GM19467 (cell line): ENCODE measurements around the gene ITGB2.

Experiments
- ATAC-seq: cut with Tn5 transposase; IDR thresholded peaks from one replicate; pipeline ENCODE4 v1.9.1; 2021; ENCODE audit warnings: mild to moderate bottlenecking, moderate library complexity; ENCODE audit not compliant: unreplicated experiment

The ITGB2 gene

DNA sequence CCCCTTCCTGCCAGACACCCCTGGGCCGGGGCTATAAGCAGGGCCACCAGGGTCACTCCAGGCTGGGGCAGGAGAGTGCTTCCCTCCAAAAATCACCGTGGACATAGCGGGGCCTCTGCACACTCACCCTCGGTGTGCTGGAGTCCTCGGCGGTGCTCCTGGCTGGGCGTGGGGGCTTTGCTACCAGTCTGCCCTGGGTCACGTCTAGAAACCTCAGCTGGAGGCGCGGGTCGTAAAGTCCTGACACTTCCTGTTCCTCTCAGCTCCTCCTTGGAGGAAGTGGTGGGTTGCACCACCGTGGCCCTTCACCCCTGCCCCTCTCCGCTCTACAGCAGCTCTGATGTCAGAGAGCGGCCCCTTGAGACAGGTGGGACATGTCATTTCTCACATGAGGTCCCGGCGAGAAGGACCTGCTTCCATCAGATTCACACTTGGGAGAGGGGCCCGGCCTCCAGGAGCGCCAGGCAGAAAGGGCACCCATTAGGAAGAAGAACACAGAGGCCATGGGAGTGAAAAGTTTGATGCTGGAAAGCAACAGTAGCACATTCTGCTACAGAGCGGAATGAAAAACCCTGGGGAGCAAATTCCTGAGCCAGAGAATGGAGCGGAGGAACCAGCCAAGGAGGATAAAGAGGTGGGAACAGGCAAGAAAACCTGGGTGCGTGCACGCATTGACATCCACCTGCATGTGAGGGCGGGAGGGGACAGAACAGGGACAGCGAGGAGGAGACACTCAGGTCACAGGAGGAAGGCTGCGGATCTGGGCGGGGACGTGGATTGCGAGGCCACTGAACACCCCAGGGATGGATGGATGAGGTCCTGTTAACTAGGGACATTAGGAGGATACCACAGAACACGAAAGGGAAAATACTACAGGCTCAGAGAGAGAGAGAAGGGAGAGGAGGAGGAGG lies at the start of gene ITGB2:
TSS of gene ITGB2 (minus strand) at position 206 of the 911 bp plus-strand sequence. CDS start 10,117 bp downstream, outside the sequence.
- no peak for ATAC-seq

DNA sequence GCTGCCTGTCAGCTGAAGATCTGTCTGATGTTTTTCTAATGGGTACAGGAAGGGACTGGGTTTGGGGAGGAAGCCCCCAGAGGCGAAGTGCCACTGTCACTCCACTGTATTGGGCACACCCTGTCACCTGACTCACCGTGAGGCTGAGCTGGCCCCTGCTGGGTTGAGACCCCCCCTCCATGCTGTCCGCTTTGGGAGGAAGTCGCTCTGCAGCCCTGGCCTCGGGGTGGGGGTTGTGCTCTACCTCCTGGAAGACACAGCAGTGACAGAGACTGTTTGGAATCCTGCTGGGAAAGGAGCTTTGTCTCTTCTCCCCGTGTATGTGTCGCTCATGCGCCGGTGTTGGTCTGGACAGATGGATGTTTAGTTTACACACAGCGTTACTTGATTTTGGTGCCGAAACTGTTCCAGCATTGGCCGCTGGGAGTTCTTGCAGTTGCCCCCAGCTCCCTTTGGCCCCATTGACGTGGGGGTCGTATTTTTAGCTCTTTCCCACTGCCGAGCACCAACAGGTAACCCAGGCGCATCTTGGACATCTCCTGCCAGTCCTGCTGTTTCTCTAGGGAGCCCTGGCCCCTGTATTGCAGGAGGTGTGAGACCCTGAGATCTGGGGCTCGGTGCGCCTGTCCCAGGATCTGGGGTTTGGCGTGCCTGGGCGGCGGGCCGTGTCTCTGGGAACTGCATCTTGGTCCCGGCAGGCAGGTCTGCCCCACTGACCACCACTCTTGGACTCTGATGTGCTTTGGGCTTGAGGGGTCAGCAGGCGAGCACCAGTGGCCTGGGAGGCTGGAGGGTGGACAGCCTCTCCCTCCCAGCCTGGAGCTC lies 49.4 kb upstream of the ITGB2 start:
- no peak for ATAC-seq

DNA sequence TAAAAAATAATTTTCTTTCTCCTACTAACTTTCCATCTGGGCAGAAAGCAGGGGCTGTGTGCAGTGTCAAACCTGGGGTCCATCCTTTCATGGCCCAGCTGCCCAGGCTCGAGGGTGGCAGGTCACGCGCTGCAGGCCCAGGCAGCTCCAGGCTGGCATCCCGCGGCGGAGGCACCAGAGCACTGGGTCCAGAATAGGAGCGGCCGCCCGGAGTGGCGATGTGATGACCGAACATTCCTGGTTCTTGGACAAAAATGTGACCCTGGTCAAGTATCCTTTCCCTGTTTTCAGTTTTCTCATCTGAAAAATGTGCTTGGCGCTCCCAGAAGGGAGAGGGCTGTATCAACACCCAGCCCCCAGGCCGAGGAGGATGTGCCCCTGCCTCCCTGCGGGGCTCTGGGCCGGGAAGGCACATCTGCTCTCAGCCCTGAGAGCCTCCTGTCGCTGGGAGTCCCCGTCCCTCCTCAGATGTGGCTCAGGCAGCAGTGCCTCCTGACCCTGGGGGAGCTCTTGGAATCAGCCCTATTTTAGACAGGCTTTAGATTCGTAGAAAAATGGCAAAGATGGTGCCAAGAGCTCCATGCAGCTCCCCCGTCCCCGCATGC lies 48.5 kb upstream of the ITGB2 start:
- no peak for ATAC-seq

DNA sequence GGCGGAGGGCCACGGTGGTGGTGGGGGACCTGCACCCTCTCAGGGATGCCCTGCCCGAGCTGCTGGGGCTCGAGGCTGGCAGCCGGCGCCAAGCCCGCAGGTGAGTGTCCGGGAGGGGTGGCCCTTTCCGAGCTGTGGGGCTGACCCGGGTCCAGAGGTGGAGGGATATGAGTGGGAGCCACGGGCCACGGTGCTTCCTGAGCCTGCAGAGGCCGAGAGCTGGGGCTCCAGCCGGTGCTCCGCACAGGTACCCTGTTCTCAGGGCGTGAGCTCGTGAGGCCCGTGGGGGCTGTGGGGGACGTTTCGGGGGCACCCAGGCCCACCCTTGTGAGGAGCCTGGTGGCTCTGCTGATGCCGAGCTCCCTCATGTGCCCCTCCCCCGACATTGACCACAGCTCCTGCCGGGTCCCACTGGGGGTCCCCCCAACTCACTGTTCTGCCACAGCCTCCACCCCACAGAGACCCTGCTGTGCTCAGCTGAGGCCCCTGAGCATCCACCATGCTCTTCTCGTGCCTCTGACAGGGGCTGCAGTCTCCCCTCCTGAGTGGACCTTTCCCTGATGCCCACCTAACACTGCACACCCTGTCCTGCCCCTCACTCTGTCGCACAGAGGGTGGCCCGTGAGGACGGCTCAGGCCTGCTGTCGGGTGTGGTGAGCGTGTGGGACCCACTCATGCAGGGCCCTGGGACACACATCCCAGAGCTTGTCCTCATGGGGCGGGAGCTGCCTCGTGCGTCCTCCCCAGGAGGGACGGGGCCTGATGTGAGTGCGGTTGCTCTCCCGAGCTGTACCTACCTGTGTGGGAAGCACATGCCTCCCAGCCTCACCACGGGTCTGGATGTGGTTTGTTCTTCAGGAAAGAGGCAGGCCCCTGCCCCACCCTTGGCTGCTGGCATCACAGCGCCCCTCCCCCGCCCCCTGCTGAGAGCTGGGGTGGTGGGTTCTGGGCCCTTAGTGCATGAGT lies 46.7 kb upstream of the ITGB2 start:
- no peak for ATAC-seq

DNA sequence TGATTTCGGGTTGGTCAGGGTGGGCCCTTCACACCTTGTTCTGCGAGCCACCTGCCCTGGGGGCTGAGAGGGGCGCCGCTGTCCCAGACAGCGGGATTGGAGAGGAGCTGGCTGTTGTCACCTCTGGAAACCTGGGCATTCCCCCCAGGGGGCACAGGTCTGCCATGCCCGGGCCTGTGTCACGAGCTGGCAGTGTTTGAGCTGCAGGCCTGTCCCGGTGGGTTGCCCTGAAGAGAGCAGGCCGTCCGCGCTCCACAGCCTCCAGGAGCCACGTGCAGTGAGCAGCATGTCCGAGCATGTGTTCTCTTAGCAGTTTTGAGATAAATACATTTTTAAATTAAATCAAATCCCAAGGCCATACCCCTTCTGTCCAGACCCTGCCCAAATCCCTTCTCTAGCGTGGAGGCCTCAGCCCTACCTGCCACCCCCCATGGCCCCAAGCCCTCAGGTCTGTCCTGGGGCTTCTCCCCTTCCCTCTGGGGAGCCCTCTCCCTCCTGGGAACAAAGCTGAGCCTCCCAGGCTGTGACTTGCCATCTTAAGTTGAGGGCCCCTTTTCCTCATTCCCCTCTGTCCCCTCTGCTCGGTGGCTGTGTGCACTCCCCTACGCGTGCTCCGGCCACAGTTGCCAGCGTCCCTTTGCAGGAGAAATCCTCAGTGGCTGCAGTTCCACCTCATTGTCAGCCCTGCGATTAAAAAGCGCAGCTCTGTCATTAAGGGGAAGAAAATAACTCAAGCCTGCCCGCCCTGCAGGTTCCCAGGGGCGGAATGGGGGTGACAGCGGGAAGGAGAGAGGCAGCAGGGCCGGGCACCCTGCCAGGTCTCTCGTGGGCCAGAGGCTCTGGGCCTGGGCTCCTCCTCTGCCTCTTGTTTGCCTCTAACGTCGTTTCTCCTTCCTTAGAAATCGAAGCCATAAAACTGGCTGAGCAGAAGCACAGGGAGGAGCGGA lies 45.7 kb upstream of the ITGB2 start:
- no peak for ATAC-seq

DNA sequence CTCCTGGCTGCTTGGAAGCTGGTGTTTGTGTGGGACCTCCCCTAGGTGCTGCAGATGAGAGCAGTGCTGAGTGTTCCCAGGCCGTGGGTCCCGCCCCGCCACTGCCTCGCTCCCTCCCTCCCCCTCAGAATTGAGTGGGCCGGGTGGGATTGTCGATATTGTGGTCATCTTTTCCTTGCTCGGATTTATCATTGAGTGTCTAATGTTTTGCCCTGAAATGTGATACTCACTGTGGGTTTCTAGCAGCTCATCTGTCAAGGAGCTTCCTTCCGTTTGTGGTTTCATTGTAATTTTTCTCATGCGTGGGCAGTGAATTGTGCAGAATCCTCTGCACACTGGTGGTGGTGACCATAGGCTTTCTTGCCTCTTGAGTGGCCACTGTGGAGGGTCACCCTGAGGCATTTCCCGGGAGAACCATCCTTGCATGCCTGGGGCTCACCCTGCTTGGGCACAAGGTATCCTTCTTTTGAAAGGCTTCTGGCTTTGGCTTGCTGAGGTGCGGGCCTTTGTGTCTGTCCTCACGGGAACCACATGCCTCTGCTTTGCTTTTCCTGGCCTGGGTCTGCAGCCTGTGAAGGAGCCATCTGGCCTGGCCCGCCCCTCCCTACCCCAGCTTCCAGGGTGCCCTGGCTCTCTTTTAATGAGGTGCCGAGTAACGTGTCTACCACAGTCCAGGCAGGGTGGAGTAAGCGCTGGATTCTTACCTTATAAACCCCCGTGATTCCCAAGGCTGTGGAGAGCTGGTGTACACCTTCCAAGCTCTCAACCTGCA lies 44.7 kb upstream of the ITGB2 start:
- ATAC-seq = no peak

DNA sequence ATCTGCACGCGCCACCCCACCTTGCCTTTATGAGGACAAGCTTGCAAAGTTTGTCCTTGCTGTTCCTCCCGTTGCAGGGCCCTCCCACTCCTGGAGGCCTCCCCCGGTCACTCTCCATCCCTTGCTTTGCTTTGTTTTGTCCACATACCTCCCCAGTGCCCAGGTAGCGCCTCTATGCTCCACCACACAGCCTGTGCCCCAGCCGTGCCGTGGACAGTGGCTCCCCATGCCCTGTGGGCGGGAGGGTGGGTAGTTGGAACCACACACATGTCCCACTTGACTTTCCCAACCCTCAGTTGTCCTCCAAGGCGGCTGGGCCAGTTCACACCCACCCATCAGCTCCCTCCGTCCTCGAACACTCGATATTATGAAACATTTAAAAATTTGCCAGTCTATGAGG lies 43.7 kb upstream of the ITGB2 start:
- ATAC-seq = no peak

DNA sequence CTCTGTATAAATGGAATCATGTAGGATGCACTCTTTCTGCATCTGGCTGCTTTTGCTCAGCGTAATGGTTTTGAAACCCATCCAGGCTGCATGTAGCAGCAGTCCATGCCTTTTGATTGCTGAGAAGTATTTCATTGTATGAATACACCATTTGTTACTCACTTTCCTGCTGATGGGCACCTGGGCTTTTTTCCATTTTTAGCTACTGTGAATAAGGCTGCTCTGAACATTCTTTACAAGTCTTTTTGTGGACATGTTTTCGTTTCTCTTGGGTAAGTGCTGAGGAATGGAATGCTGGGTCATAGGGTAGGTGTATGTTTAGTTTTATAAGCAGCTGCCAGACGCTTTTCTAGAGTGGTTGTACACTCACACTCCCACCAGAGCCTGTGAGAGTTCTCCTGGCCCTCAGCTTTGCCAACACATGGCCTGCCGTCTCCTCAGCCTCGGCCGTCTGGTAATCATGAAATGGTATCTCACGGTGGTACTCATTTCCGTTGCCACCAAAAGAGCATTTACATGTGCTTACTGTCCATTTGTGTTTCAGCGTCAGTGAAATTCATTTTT lies 41.8 kb upstream of the ITGB2 start:
- ATAC-seq = no peak

DNA sequence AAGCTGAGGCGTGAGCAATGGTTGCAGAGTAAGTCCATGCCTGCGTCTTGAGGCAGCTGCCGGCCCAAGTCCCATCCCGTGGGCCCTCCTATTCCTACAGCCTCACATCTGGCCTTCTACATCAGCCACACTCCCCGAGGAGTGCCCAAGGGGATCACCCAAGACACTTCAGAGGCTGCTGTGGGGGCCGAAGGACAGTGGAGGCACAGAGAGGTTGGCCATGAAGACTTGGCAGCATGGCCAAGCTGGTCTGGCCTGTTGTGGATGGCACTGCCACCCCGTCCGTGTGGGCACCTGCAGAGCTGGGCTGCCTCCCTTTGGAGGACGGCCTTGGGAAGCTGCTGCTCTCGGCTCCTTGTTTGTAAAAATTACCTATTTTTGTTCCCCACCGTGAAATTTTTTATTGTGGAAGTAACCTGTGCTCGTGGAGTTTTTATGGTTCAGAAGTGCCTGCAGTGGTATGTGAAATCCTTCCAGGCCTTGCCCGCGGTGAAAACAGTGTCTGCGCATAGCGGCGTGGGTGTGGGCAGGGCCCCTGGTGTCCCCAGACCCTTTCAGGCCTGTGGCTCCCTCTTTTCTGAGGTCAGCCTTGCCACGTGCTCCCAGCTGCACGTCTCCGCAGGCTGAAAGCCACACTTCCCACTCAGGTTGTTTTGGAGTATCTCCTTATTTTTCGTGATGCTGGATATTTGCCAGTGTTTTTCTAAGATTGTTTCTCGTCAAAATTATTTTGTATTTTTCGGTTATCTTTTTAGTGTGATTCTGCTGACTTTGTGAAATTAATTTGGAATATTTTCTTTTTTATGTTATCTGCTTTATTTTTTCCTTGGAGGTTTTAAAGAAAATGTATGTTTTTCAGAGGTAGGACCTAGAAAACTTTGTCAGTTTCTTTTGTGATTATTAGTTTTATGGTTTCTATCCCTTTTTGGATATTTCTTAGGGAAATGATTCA lies 39.7 kb upstream of the ITGB2 start:
- ATAC-seq = no peak

DNA sequence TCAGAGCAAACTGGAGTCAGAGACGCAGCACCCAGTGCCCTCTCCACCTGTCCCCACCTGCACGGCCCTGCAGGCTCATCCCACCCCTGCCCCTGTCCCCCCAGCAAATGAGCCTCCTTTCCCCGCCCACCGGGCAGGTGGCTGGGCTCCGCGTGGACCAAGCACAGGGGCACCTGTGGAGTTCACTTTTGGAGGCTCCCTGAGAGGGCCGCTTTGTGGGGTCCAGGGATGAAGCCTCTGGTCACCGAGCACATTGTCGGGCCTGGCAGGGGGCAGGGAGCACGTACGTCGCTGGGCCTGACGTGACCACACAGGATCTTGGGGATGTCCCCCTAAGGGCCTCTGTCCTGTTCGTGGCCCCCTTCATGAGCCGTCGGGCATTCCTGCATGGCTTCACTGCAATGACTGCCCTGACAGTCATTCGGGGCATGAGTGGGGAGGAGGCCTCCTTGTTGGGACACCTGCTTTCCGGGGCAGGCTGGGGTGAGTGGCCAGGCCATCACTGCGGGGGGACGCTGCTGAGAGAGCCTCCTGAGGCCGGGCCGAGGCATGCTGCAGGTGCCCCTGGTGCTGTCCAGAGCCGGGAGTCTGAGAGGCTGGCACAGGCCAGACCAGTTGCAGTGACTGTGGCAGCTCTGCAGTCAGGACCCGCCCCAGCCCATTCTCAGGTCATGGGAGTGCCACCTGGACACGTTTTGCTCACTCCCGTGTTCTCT lies 38.8 kb upstream of the ITGB2 start:
- ATAC-seq = no peak

DNA sequence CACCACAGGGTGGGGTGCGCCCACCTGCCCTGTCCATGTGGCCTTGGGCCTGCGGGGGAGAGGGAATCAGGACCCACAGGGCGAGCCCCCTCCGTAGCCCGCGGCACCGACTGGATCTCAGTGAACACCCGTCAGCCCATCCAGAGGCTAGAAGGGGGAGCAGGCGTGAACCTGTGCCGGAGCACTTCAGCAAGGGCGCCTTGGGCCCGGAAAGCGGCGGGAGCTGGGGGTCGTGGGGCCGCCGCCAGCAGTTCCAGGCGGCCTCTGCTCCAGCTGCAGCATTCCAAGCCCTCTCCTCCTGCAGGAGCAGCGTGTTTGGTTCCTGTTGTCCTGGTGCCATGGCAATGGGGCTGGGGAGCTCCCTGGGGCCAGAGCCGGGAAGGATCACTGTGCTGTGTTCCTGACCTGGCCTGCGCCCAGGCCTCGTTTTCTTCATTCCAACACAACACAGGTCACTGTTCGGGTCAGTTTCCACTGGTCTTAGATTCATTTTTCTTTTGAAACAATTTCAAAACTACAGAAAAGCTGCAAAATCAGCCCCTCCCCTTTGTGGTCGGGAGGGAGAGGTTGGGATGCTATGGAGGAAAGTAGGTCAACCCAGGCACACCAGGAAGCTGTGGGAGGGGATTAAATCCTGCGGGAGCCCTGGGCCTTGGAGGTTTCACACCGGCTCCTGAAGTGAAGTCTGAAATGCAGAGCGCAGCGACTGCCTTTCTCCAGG lies 37.9 kb upstream of the ITGB2 start:
- no peak for ATAC-seq

DNA sequence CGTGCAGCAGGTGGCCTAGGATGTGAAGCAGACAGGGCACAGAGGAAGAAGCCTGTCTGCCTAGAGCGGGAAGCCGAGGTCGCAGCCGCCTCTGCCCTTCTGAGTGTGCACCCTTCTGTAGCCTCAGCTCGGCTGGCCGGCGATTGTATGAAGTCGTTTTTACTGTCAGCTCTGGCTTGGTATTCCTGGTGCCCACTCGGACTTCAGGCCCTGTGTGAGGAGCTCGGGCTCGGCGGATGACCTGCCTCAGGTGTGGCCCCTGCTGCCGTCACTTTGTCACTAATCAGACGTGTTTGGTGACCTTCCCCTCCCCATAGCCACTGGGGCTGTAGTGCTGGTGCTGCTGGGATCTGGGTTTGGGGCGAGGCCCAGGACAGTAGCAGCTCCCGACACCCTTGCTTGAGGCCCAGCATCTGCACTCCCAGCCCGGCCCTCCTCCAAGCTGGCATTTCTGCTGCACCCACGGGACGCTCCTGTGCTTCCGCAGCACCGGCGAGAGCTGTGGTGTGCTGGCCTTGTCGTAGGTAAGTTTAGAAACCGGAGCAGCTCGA lies 37.3 kb upstream of the ITGB2 start:
- no peak for ATAC-seq

DNA sequence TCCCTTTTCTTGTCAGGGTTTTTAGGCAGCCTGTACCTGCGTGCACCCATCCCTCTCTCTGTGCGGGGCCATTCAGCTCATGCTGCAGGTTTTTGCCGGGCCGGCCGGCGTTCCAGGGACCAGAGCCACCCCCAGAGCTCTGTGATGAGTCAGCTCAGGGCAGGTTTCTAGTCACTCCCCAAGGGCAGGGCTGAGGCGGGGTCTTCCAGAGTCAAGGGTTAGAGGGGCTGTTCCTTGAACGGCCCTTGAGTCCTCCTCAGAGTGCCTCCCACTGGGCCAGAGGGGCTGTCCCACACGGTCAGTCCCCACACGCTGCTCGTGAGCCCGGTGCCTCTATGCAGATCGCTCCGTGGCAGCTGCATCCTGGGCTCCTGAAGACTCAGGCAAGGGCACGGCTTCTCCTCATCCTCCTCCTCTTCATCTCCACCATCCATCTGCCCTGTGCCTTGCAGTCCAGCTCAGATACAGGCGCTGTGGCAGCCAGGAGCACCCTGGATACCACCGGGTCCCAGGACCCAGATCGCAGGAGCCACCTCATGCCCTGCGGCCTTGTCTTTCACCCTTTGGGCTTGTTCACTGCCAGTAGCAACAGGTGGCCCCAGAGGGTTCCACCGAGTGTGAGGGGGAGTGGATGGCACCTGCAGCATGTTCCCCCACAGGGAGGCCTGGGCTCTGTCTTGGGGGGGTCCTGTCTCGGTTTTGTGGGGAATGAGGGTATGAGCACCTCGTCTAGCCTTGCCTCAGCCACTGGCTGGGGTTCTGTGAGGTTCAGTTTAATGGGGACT lies 36.5 kb upstream of the ITGB2 start:
- no peak for ATAC-seq

DNA sequence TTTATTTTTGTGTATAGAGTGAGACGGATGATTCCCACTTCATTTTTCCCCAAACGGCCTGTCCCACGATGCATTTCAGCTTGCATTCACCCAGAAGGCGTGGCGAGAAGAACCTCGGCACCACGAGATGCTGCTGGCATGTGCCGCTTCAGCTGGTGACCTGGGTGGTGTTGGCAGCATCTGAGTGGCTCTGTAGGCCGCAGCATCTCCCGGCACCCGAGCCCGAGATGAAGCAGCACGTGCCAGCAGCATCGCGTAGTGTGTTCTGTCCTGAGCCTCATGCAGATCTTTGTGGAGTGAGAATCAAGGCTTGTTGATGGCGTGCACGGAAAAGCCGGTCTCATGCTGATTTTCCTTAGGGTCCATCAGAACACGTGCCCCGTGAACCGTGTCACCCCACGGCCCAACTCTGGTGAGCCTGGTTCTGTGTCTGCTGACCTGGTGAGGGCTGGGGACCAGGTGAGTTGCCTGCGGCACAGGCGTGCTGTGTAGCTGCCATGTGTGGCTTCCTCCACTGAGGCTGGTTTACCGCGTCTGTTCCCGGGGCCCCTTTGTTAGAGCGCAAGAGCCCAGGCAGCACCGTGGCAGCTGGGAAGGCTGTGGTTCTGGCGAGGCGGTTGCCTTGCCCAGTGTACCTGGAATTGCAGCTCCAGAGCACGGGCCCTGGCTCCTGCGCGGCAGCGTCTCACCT lies 35.8 kb upstream of the ITGB2 start:
- no peak for ATAC-seq
